ENCODE measurements around the gene SNAP25. TPM values are rescaled to one million over a fixed set of nuclear protein-coding genes. Genes with fewer than 3 reads are reported as not detected.

Gene SNAP25
- total RNA-seq, 4 donors from 2014 or later = 2.9 to 4.8 (median 3.9) TPM

GRCh38 chr20:10192171-10192570, 26.5 kb upstream of the SNAP25 start:
- 37% methylated on average over 1 of the region's 1 CpG for WGBS
- no peak overlapping the region for H3K27ac ChIP-seq (replicated peaks in 1 of 4)
- intact Hi-C loops (cut with DNase I) = no loop called here
- H3K4me3 ChIP-seq = no peak overlapping the region
- no peak for DNase-seq (ENCODE audit: extremely low spot score)
- H3K9me3 ChIP-seq = peaks cover 0 to 9% (median 2%) of the 10 kb centered on the region in 4 donors
- no peaks in the 10 kb centered on the region for H3K27me3 ChIP-seq
- no peaks in the 10 kb centered on the region for H3K36me3 ChIP-seq
- no peaks in the 10 kb centered on the region for H3K4me1 ChIP-seq
- TF ChIP-seq POLR2A (IDR thresholded peaks at IDR 0.05; ENCODE audit: low read depth) (no peak), CTCF (IDR thresholded peaks at IDR 0.05) (no peak)

GRCh38 chr20:10194166-10194565, 24.5 kb upstream of the SNAP25 start:
- Histone ChIP-seq H3K27me3 (no peaks in the 10 kb centered on the region), H3K27ac (replicated peaks in 1 of 4) (no peak overlapping the region), H3K4me3 (no peak overlapping the region), H3K9me3 (no peaks in the 10 kb centered on the region), H3K4me1 (no peaks in the 10 kb centered on the region), H3K36me3 (no peaks in the 10 kb centered on the region)
- intact Hi-C loops (cut with DNase I) = no loop called here
- DNase-seq (ENCODE audit: extremely low spot score) = no peak
- WGBS = 89% methylated on average over 2 of the region's 2 CpGs
- TF ChIP-seq EP300 (IDR thresholded peaks at IDR 0.05) = no peak
- TF ChIP-seq POLR2AphosphoS5 (IDR thresholded peaks at IDR 0.05) = no peak
- TF ChIP-seq POLR2A (IDR thresholded peaks at IDR 0.05; ENCODE audit: low read depth) = no peak
- TF ChIP-seq CTCF (IDR thresholded peaks at IDR 0.05) = no peak

GRCh38 chr20:10200330-10200729, 18.3 kb upstream of the SNAP25 start:
- intact Hi-C loops (cut with DNase I) = no loop called here
- no peak for DNase-seq (ENCODE audit: extremely low spot score)
- TF ChIP-seq EP300 (IDR thresholded peaks at IDR 0.05) (no peak), CTCF (IDR thresholded peaks at IDR 0.05) (no peak), POLR2AphosphoS5 (IDR thresholded peaks at IDR 0.05) (no peak), POLR2A (IDR thresholded peaks at IDR 0.05; ENCODE audit: low read depth) (no peak)
- Histone ChIP-seq H3K4me1 (no peaks in the 10 kb centered on the region), H3K27me3 (no peaks in the 10 kb centered on the region), H3K27ac (replicated peaks in 1 of 4) (no peak overlapping the region), H3K36me3 (no peaks in the 10 kb centered on the region), H3K9me3 (no peaks in the 10 kb centered on the region), H3K4me3 (no peak overlapping the region)

- no peaks in the 10 kb centered on the region for H3K9me3 ChIP-seq
- no peak overlapping the region for H3K4me3 ChIP-seq
- intact Hi-C loops (cut with DNase I) = no loop called here
- H3K27me3 ChIP-seq = no peaks in the 10 kb centered on the region
- no peak for DNase-seq (ENCODE audit: extremely low spot score)
- H3K4me1 ChIP-seq = no peaks in the 10 kb centered on the region
- WGBS = 65% methylated on average over 3 of the region's 3 CpGs
- TF ChIP-seq CTCF (IDR thresholded peaks at IDR 0.05) = no peak
- no peak for TF ChIP-seq POLR2A (IDR thresholded peaks at IDR 0.05; ENCODE audit: low read depth)
- TF ChIP-seq EP300 (IDR thresholded peaks at IDR 0.05) = no peak
- TF ChIP-seq POLR2AphosphoS5 (IDR thresholded peaks at IDR 0.05) = no peak
- no peak overlapping the region for H3K27ac ChIP-seq (replicated peaks in 1 of 4)
- H3K36me3 ChIP-seq = no peaks in the 10 kb centered on the region
Measured at GRCh38 chr20:10201321-10201870, 17.2 kb upstream of the SNAP25 start.

GRCh38 chr20:10209091-10209490, 9.5 kb upstream of the SNAP25 start:
- intact Hi-C loops (cut with DNase I) = no loop called here
- no peak overlapping the region for H3K27ac ChIP-seq (replicated peaks in 1 of 4)
- no peaks in the 10 kb centered on the region for H3K36me3 ChIP-seq
- no peak overlapping the region for H3K4me3 ChIP-seq
- H3K27me3 ChIP-seq = peaks cover 0 to 20% (median 0%) of the 10 kb centered on the region in 4 donors
- H3K4me1 ChIP-seq = no peaks in the 10 kb centered on the region
- TF ChIP-seq POLR2AphosphoS5 (IDR thresholded peaks at IDR 0.05) = no peak
- TF ChIP-seq EP300 (IDR thresholded peaks at IDR 0.05) = no peak
- no peak for TF ChIP-seq CTCF (IDR thresholded peaks at IDR 0.05)
- no peak for TF ChIP-seq POLR2A (IDR thresholded peaks at IDR 0.05; ENCODE audit: low read depth)
- no peak for DNase-seq (ENCODE audit: extremely low spot score)
- 46% methylated on average over 1 of the region's 1 CpG for WGBS
- H3K9me3 ChIP-seq = no peaks in the 10 kb centered on the region

All from esophagus muscularis mucosa (tissue), 4 donors.